Suppressor macrophage (primary cell): Measurements from ENCODE around the gene ZFYVE28.

Experiments used
- DNase-seq, 4 experiments: peaks; one replicate each; pipeline ENCODE4 v3.0.0-alpha.2; 2020 to 2022

Gene ZFYVE28

GRCh38 chr4:2302387-2303119 lies 115.9 kb downstream of the ZFYVE28 start:
- DNase-seq: no peak

DNA sequence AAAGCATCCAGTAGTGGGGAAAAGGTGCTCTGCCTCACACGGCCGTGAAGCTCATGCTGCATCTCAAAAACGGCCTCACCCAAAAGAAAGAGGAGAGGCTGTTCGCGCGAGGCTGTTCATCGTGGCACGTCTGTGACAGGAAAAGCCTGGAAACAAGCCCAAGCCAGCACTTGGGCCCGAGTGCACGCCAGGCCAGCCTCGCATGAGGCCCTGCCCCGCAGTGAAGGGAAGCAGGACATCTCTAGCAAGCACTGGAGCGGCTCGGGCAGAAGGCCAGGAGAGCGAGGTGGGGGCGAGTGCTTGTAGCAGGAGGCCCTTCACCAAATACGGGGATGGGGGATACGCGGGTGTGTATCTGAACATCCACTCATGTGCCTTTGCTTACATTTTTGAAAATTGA lies 116.6 kb downstream of the ZFYVE28 start:
- DNase-seq: no peak

DNA sequence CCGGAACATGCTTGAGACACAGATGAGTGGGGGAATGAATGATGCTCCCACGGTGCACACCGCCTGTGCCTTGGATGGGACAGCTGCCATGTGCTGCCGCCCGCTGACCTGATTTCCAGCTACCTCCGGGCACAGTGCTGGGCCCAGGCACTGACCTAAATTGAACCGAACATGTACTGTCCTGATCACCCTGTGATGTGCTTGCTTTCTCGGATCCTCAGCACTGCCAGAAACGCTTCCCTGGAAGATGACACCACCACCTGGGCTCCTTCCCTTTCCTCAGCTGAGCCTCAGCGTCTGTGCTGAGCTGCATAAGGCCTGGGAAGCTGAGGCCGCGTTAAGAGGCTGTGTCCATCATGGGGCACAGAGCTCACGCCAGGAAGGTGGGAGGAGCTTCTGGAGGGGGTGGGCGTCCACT lies 117.2 kb downstream of the ZFYVE28 start:
- DNase-seq: no peak

GRCh38 chr4:2300431-2301224 lies 117.8 kb downstream of the ZFYVE28 start:
- no peak for DNase-seq

- DNase-seq: no peak
Observed at GRCh38 chr4:2299794-2300193, 118.7 kb downstream of the ZFYVE28 start.

DNA sequence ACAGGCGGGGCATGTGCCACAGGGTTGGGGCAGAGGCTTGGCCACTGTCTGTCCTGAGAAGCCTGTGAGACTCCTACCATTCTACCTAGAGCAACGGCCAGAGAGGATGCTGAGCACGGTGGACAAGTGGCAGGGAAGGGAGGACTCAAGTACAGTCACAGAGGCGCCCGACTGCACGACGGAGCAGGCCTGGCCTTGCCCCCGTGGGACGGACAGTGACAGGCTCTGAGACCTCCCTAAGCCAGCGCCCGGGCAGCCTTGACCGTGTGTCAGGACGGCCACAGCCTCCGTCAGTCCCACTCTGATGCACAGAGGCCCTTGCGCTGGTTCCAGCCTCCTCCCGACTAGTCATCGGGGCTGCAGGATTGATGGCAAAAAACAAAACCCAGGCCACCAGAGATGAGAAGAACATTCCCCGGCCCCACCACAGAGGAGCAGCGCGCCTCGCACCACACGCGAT lies 119.9 kb downstream of the ZFYVE28 start:
- no peak for DNase-seq

DNA sequence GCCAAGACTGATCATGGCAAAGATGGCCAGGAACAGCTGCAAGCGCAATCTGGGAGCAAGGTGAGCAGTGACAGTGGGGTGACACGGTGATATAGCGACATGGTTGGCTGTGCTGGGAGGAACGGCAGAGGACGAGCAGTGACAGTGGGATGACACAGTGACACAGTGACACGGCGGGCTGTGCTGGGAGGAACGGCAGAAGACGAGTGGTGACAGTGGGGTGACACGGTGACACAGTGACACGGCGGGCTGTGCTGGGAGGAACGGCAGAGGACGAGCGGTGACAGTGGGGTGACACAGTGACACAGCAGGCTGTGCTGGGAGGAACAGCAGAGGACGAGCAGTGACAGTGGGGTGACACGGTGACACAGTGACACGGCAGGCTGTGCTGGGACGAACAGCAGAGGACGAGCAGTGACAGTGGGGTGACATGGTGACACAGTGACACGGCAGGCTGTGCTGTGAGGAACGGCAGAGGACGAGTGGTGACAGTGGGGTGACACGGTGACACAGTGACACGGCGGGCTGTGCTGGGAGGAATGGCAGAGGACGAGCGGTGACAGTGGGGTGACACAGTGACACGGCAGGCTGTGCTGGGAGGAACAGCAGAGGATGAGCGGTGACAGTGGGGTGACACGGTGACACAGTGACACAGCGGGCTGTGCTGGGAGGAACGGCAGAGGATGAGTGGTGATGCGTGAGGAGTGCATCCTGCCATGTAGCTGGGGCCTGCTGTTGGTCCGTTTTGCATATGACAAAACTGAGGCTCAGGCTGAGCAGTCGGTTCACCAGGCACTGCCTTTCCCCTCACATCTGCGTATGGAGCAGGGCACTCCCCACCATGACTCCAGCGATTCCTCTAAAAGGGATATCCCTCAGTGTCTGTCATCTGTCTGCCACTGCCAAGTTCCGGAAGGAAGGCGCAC lies 120.6 kb downstream of the ZFYVE28 start:
- DNase-seq: no peak

- DNase-seq: no peak
Observed at GRCh38 chr4:2296631-2297601, 121.5 kb downstream of the ZFYVE28 start.

DNA sequence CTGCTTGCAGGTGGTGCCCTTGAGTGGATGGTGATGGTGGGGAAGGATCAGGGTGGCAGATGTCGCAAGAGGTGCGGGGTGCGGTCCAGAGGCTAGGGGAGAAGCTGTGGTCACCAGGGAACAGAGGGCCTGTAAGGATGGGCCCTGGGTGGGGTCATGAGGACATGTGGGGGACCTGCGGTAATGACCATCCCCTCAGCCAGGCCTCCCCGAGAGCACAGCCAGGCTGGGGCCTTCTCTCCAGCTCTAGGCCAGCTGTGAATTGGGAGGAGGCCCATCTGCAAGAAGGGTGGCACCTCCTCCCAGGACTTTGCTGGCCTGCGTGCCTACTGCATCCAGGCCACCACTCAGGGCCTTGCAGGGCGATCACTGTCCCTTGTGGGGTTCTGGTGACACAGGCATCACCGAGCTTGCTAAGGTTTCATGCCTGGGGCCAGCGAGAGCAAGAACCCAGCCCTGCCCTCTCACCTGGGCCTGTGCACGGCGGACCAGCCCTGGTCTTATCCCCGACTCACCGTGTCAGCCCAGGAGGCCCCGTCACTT lies 122.5 kb downstream of the ZFYVE28 start:
- DNase-seq: no peak

GRCh38 chr4:2295500-2295899 lies 122.9 kb downstream of the ZFYVE28 start:
- no peak for DNase-seq

GRCh38 chr4:2292646-2293108 lies 125.8 kb downstream of the ZFYVE28 start:
- DNase-seq: no peak

GRCh38 chr4:2291705-2292645 lies 126.5 kb downstream of the ZFYVE28 start:
- no peak for DNase-seq

DNA sequence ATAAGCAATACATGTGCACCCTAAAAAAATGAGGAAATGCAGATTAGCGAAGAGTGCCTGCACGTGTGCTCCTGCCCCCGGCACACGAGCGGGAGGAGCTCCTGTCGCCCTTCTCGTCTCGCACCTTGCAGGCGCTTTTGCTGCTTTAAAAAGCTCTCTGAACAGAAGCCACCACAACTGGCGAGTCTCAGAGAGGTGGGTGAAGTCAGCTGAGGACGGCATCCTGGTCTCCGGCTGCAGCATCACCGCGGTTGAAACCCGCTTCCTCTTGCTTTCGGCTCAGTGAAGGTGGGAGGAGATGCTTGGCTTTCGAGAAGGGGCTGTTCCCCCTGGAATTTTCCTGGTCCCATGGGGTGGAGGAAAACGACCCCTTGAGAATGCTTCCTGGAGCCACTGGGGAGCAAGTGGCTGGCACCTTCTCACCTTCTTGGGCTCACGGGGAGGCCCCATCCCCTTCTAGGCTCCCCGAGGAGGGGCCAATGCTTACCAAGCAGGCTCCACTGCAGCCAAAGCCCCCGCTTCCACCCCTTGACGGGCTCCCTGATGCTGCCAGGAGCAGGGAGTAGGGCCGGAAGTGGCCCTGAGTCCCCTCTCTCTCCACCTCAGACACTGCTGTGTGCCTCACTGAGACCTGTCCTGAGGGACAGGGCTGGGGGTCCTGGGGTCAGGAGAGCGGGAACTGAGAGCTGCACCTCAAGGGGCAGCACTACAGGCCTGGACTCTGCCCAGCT lies 127.3 kb downstream of the ZFYVE28 start:
- DNase-seq: peak; percentile 6 to 33 (median 18)

- DNase-seq: no peak
Observed at GRCh38 chr4:2290488-2290887, 128.0 kb downstream of the ZFYVE28 start.

DNA sequence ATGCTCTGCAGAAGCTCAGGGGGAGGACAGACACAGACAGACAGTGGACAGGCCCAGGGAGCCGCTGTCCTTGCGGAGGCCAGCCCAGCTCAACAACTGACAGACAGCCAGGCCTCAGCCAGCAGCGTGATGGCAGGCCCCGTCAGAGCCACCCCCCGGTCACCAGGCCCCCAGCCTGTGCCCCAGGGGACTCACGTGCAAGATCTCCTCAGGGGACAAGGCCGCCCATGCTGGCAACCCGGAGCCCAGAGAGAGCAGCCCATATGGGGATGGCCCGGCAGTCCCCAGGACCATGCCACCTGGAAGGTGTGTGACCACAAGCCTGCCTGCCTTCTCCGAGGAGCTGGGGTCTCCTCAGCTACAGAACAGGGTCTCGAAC lies 128.5 kb downstream of the ZFYVE28 start:
- no peak for DNase-seq

DNA sequence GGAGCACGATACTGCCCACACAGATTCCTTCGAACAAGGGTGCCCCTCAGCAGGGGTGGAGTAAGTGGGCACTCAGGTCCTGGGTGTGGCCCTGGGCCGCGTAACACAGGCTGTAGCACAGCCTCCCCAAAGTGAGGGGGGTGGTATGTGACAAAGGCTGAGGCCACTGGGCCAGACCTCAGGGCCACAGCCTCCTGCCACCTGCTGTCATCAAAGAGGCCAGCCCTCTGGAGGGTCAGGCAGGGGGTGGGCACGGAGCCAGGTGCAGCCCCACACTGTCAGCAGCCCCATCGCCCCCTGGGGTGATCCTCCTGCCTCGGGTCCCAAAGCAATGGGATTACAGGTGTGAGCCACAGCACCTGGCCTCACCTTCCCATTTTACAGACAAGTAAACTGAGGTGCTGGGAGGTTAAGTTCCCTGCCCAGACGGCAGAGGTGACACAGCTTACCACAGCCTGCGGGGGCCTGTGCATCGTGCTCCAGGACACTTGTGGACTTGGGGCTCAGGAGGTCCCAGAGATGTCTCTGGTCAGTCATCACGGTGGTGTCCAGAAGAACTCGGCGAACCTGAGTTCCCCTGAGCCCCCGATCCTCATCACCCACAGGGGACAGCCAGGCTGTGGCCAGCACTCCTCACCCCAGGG lies 129.0 kb downstream of the ZFYVE28 start:
- no peak for DNase-seq

DNA sequence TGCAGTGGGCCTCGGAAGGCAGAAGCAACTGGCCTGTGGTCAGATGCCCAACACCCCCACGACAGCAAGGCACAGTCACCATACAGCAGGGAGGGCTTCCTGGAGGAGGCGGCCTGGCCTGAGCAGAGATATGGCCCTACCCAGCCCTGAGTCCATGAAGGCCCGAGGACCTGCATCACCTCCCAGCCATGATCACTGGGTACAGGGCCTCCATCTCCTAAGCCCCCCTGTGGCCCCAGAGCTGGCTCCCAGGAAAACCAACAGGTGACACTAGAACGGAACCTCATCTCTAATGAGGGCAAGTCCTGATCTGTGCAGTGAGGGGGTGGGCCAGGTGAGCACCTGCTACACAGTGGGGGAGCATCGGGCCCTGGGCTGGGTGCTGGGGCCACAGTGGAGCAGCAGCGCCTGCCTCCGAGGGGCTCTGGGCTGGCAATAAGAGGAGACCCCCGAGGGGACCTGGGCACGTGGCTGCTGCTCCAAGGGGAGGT lies 130.3 kb downstream of the ZFYVE28 start:
- DNase-seq: no peak

- no peak for DNase-seq
Observed at GRCh38 chr4:2287594-2287915, 130.9 kb downstream of the ZFYVE28 start.
